Trophoblast cell (in vitro differentiated cells and primary cell): Measurements from ENCODE around the gene ACSL6.

ENCODE experiments used
- DNase-seq, 2 donors: peaks; one replicate each; pipeline ENCODE4 v3.0.0-alpha.2; 2016
- H2AFZ ChIP-seq: 2 replicates; pipeline ENCODE4 v1.6.1; 2013; ENCODE audit warnings: low read length, moderate library complexity, mild to moderate bottlenecking; ENCODE audit not compliant: insufficient read depth, poor library complexity
- H2AK5ac ChIP-seq: 2 replicates; pipeline ENCODE4 v1.6.1; 2013; ENCODE audit warnings: mild to moderate bottlenecking, low read length
- H2BK120ac ChIP-seq: 2 replicates; pipeline ENCODE4 v1.6.1; 2013; ENCODE audit warnings: low read length, mild to moderate bottlenecking, moderate library complexity; ENCODE audit not compliant: insufficient read depth, poor library complexity
- H2BK12ac ChIP-seq: 2 replicates; pipeline ENCODE4 v1.6.1; 2013; ENCODE audit warnings: mild to moderate bottlenecking, low read length, moderate library complexity
- H2BK5ac ChIP-seq: 2 replicates; pipeline ENCODE4 v1.6.1; 2013; ENCODE audit warnings: low read length, low read depth, moderate library complexity, mild to moderate bottlenecking; ENCODE audit not compliant: poor library complexity
- H3K14ac ChIP-seq: 2 replicates; pipeline ENCODE4 v1.6.1; 2013; ENCODE audit warnings: mild to moderate bottlenecking, low read length
- H3K18ac ChIP-seq: 2 replicates; pipeline ENCODE4 v1.6.1; 2013; ENCODE audit warnings: mild to moderate bottlenecking, low read length
- H3K23ac ChIP-seq: 2 replicates; pipeline ENCODE4 v1.6.1; 2013; ENCODE audit warnings: low read length
- H3K27ac ChIP-seq: 2 replicates; pipeline ENCODE4 v1.5.1; 2013; ENCODE audit warnings: low read depth, mild to moderate bottlenecking, inconsistent platforms, low read length, moderate library complexity
- H3K27me3 ChIP-seq: 2 replicates; pipeline ENCODE4 v1.6.1; 2013; ENCODE audit warnings: inconsistent platforms, mild to moderate bottlenecking, low read length, moderate library complexity; ENCODE audit not compliant: insufficient read depth
- H3K36me3 ChIP-seq, 2 experiments: 1 replicate in 1 of 2; 2 replicates in 1 of 2; pipeline ENCODE4 v1.6.1; 2013; ENCODE audit warnings: low read length in 2 of 2, mild to moderate bottlenecking in 2 of 2, moderate library complexity in 1 of 2; ENCODE audit not compliant: insufficient read depth in 2 of 2, control insufficient read depth in 1 of 2
- H3K4ac ChIP-seq: 2 replicates; pipeline ENCODE4 v1.6.1; 2013; ENCODE audit warnings: low read depth, mild to moderate bottlenecking, low read length, moderate library complexity
- H3K4me1 ChIP-seq, 2 experiments: 1 replicate in 1 of 2; 2 replicates in 1 of 2; pipeline ENCODE4 v1.6.1; 2013; ENCODE audit warnings: low read length in 2 of 2, mild to moderate bottlenecking in 2 of 2, moderate library complexity in 1 of 2; ENCODE audit not compliant: insufficient read depth in 2 of 2, control insufficient read depth in 1 of 2
- H3K4me2 ChIP-seq: 2 replicates; pipeline ENCODE4 v1.6.1; 2013; ENCODE audit warnings: inconsistent platforms, mild to moderate bottlenecking, low read length, moderate library complexity
- H3K4me3 ChIP-seq: 2 replicates; pipeline ENCODE4 v1.5.1; 2013; ENCODE audit warnings: mild to moderate bottlenecking, low read depth, low read length, inconsistent platforms
- H3K79me1 ChIP-seq: one replicate; pipeline ENCODE4 v1.6.1; 2013; ENCODE audit warnings: low read length
- H3K79me2 ChIP-seq: 2 replicates; pipeline ENCODE4 v1.6.1; 2013; ENCODE audit warnings: low read length, mild to moderate bottlenecking; ENCODE audit not compliant: control insufficient read depth, insufficient read depth, poor library complexity
- H3K9ac ChIP-seq: 2 replicates; pipeline ENCODE4 v1.6.1; 2013; ENCODE audit warnings: mild to moderate bottlenecking, low read length
- H3K9me3 ChIP-seq: 2 replicates; pipeline ENCODE4 v1.6.1; 2013; ENCODE audit warnings: low read depth, mild to moderate bottlenecking, control low read depth, inconsistent platforms, low read length; ENCODE audit not compliant: insufficient read depth
- H4K12ac ChIP-seq: 2 replicates; pipeline ENCODE4 v1.6.1; 2013; ENCODE audit warnings: low read depth, mild to moderate bottlenecking, low read length, moderate library complexity
- H4K8ac ChIP-seq: 2 replicates; pipeline ENCODE4 v1.6.1; 2013; ENCODE audit warnings: low read depth, mild to moderate bottlenecking, low read length, moderate library complexity
- H4K91ac ChIP-seq: one replicate; pipeline ENCODE4 v1.6.1; 2013; ENCODE audit warnings: low read depth, mild to moderate bottlenecking, low read length, moderate library complexity
- WGBS: extraction: QIAGEN DNeasy Blood & Tissue Kit; methylation state at CpG from one replicate; pipeline ENCODE4 v1.1.7; 2013; ENCODE audit warnings: missing lambda C conversion rate; ENCODE audit not compliant: insufficient read length, insufficient coverage; ENCODE audit errors: extremely low coverage; 5-methylcytosine and 5-hydroxymethylcytosine counted together

ACSL6 gene

GRCh38 chr5:132055808-132056609 is 44.6 kb upstream of the ACSL6 start:
- Histone ChIP-seq H3K4ac (no peak overlapping the region), H3K14ac (no peak overlapping the region), H2BK12ac (no peak overlapping the region), H3K4me3 (no peak overlapping the region), H3K4me1 (no peaks in the 10 kb centered on the region), H3K27ac (no peak overlapping the region), H3K9me3 (no peaks in the 10 kb centered on the region), H3K36me3 (no peaks in the 10 kb centered on the region), H4K12ac (no peak overlapping the region), H3K4me2 (no peak overlapping the region), H3K27me3 (no peaks in the 10 kb centered on the region), H3K79me2 (no peaks in the 10 kb centered on the region), H3K18ac (no peak overlapping the region), H3K23ac (no peak overlapping the region), H3K79me1 (no peaks in the 10 kb centered on the region), H2AFZ (no peak overlapping the region), H3K9ac (no peak overlapping the region), H4K91ac (no peak overlapping the region), H2AK5ac (no peak overlapping the region), H4K8ac (no peak overlapping the region), H2BK120ac (no peak overlapping the region), H2BK5ac (no peak overlapping the region)
- DNase-seq: no peak
- WGBS: no CpG with 5 or more reads among the region's 12 CpGs

- no peak overlapping the region for H2AK5ac ChIP-seq
- no peak for DNase-seq
Measured at GRCh38 chr5:132055441-132055807, 44.0 kb upstream of the ACSL6 start.

DNA sequence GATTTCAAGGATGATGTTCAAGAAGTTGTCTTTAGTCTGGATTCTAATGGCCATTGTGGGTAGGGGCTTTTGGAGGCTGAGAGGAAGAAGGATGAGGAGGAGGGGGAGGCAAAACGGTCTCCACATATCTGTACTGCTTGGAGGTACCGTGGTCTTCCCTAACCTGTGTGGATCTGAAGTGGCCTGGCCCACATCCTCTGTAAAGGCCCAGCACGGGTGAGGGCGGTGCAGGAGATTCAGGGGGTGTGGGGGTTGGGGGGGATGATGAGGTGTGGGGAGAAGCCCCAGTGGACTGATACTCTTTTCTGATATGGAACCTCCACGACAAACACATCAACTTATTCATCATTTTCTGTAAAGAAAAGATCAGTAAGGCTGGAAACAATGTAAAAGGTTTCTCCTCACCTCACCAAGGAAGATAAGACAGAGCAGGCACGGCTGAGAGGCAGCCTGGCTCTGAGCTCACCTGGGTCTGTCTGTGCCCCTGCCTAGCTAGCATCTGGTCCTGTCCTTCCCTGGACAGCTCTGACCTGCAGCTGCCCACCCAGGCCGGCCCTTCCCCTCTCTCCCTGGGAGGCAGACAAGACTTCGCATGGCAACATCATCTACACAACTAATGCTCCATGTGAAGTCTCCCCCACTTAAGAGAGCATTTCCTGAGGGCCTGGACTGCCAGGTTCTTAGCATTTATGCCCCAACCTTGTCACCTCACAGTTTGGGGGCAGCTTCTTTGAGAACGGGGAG is 43.4 kb upstream of the ACSL6 start:
- Histone ChIP-seq H3K27me3 (no peaks in the 10 kb centered on the region), H2AFZ (no peak overlapping the region), H3K4me3 (no peak overlapping the region), H2BK5ac (no peak overlapping the region), H2BK120ac (no peak overlapping the region), H3K9ac (no peak overlapping the region), H4K8ac (no peak overlapping the region), H3K27ac (no peak overlapping the region), H4K91ac (no peak overlapping the region), H3K18ac (no peak overlapping the region), H3K4me2 (no peak overlapping the region), H4K12ac (no peak overlapping the region), H3K4me1 (no peaks in the 10 kb centered on the region), H2AK5ac (no peak overlapping the region), H2BK12ac (no peak overlapping the region), H3K14ac (no peak overlapping the region), H3K23ac (no peak overlapping the region), H3K4ac (no peak overlapping the region), H3K79me1 (no peaks in the 10 kb centered on the region), H3K36me3 (no peaks in the 10 kb centered on the region), H3K9me3 (no peaks in the 10 kb centered on the region), H3K79me2 (no peaks in the 10 kb centered on the region)
- DNase-seq: no peak
- WGBS: no CpG with 5 or more reads among the region's 9 CpGs

More at GRCh38 chr5:132055441-132055807, 44.0 kb upstream of the ACSL6 start:
- Histone ChIP-seq H2BK5ac (no peak overlapping the region), H3K9me3 (no peaks in the 10 kb centered on the region), H3K4me2 (no peak overlapping the region), H3K4me1 (no peaks in the 10 kb centered on the region), H3K4ac (no peak overlapping the region), H3K18ac (no peak overlapping the region), H4K12ac (no peak overlapping the region), H3K27me3 (no peaks in the 10 kb centered on the region), H3K27ac (no peak overlapping the region), H3K9ac (no peak overlapping the region), H2AFZ (no peak overlapping the region), H3K36me3 (no peaks in the 10 kb centered on the region), H3K79me1 (no peaks in the 10 kb centered on the region), H3K23ac (no peak overlapping the region), H3K4me3 (no peak overlapping the region), H3K79me2 (no peaks in the 10 kb centered on the region), H3K14ac (no peak overlapping the region), H4K8ac (no peak overlapping the region), H4K91ac (no peak overlapping the region), H2BK120ac (no peak overlapping the region), H2BK12ac (no peak overlapping the region)
- no CpG with 5 or more reads among the region's 1 CpG for WGBS

DNA sequence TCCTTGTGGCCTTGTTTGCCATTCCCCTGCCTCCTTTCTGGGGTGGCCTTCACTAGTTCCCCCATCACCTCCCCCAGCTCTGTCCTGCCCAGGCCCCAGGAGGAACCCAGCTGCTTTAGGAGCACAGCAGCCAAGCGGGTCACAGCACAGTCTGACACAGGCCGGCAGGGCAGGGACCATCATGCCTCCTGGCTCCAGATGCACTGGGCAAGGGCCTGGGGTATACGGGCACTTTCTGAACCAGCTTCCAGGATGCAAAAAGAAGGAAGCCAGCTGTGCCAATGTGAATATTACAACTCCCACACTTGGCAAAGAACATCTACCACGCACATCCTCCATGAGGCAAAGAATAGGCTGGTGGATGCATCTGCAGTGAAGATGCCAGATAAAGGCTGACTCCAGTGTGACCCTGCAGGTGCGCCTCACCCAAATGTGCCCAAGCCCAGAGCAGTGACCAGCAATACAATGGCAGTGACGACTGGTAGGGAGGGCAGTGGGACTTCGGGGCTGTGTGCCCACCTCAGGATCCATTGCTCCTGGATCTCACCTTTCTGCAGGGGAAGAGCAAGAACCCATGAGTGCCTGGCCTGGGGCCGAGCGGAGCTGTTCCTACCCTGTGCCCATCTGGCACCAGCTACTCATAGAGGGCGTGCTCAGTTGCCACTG is 42.7 kb upstream of the ACSL6 start:
- no peak overlapping the region for H3K18ac ChIP-seq
- no peak overlapping the region for H2BK120ac ChIP-seq
- H3K27ac ChIP-seq: no peak overlapping the region
- H4K91ac ChIP-seq: no peak overlapping the region
- H2AFZ ChIP-seq: no peak overlapping the region
- H3K14ac ChIP-seq: no peak overlapping the region
- H3K4me1 ChIP-seq: no peaks in the 10 kb centered on the region
- H2BK5ac ChIP-seq: no peak overlapping the region
- no peak overlapping the region for H3K4ac ChIP-seq
- no peak overlapping the region for H4K8ac ChIP-seq
- no peaks in the 10 kb centered on the region for H3K79me2 ChIP-seq
- no peak for DNase-seq
- no peak overlapping the region for H4K12ac ChIP-seq
- no peak overlapping the region for H3K4me3 ChIP-seq
- no CpG with 5 or more reads among the region's 10 CpGs for WGBS
- no peak overlapping the region for H2BK12ac ChIP-seq
- no peaks in the 10 kb centered on the region for H3K27me3 ChIP-seq
- H3K4me2 ChIP-seq: no peak overlapping the region
- no peak overlapping the region for H3K9ac ChIP-seq
- H3K36me3 ChIP-seq: no peaks in the 10 kb centered on the region
- H3K79me1 ChIP-seq: no peaks in the 10 kb centered on the region
- H3K23ac ChIP-seq: no peak overlapping the region
- H3K9me3 ChIP-seq: no peaks in the 10 kb centered on the region
- no peak overlapping the region for H2AK5ac ChIP-seq
